Stimulated activated CD4-positive, alpha-beta T cell treated with anti-CD3 and anti-CD28 coated beads, Interleukin-4, amount 100 ng/mL, for 1 hour (primary cell): ENCODE measurements around the gene SLC24A3.

Experiments used
- DNase-seq: peaks from one replicate; pipeline ENCODE4 v3.0.0-alpha.2; 2020

Gene SLC24A3

DNA sequence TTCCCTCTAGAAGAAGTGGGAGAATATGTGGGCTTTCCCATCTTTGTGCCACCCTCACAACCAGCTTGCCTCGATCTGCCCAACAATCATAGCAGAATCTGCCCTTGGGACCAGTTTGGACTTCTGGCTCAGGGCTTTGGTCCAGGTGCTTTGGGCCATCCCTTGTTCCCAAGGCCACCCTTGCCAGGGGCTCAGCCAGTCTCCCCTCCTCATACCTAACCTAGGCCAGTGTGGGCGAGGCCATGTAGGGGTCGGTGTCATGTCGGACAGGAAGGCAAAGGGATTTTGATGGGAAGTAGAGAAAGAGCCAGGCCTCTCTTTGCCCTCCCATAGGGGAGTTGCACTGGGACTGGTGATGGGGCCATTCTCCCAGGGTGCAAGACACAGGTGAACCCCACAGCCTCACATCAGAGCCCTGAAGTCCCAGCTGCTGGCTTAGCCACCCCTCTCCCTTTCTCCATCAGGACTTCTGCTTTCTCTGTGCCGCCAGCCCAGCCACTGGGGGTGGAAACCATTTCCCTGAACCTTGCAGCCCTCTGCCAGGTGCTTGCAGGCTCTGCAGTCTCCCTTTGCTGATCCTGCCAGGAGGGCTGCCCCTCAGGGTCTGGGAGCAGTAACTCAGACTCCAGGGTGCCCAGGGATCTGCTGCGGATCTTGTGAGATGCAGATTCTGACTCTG lies 60.7 kb downstream of the SLC24A3 start:
- no peak for DNase-seq

DNA sequence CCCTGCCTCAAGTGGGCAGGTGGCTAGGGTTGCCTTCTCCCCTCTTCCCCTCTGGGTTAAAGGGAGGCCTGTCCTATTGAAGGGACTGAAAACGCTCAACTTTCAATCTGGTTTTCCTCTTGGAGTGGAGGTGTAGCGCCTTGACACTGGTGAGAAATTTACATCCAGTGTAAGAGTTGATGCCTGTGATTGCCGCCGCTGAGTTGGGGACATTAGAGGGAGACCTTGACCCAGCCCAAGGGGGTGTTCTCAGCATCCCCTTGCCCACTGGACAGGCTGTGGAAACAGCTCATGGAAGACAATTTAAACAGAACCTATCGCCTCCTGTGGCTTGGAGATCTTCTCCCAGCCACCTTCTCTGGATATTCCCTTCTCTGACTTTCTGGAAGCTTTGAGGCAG lies 61.6 kb downstream of the SLC24A3 start:
- DNase-seq: no peak

DNA sequence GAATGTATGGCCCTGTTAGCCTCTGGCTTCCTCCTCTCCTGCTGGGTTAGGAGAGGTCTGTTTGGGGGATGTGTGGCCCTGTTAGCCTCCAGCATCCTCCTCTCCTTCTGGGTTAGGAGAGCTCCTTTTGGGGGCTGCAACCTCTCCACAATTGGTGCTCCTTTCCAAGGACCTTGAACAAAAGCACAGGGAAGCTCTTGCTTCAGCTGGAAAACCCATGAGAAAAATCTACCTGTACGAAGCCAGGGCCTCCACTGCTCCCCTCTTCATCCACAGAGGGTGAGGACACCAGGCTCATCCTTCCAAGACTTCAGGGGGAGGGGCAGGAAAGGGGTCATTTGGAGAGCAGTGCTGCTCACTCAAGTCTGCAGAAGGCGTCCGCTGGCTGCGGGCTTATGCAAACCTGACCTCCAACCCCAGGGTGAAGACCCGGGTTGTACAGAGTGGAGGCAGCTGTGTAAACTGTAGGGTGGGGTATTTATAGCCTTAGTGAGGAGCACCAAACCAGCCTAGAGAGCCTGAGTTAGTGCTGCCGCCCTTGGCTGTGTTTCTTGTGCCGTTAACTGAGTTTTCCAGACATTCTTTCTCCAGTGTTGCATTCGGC lies 62.1 kb downstream of the SLC24A3 start:
- DNase-seq: no peak

DNA sequence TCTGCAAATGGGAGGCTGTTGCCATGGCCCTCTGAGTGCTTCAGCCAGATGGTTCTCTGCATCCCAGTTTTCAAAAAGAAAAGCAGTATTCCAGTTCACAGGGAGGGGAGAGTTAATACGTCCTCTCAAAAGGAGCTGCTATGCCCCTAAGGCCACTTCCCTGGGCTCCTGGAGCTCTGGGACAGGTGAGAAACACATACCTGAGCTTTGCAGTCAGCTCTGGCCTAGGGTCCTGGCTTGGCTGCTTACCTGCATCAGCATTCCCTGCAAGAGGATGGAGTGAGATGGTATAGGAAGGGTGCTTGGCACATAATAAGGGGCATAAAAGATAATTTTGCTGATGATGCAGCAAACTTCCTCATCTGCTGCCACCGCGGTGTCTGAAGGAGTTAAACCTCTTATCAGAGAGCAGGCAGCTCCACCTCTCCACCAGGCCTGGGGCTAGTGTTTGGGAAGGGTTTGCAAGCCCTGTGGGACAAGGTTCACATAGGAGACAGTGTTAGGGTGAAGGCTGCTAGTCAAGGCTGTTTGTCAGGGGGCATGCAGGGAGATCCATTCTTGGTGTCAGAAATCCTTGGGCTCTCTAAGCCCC lies 62.7 kb downstream of the SLC24A3 start:
- no peak for DNase-seq

DNA sequence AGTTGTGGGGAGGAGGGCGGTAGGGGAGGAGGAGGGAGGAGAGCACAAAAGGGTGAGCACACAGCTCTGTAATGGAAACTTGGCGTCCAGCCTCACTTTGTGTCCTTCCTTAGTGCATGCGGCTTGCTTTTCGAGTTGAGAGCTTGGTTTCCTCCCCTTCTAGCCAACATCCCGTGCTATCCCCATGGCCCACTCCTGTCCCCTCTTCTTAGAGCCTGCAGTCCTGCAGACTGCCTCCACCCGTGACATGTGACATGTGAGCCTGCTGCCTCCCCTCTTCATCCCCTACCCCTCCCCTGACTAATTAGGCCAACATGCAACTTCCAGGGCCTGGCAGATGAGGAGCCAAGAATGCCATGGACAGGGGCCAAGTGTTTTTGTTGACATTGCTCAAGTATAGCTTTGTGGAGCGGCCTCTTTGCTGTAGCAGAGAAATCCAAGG lies 63.2 kb downstream of the SLC24A3 start:
- no peak for DNase-seq

DNA sequence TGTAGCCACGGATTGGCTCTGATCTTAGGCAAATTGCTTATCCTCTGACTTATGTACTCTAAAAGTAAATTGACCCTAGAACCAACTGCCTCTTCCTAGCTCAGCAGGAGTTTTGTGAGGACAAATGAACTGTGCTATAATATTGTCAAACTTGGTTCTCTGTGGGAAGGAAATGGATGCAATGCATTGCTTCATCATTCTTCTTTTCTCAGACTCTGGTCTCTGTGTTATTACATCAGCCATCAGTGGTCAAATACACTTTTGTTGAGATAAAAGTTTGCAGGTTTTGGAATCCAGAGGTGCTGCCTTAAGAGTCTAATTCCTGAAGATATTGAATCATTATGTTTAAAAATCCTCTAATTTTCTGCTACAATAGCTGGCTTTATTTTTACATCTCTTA lies 64.9 kb downstream of the SLC24A3 start:
- DNase-seq: no peak

DNA sequence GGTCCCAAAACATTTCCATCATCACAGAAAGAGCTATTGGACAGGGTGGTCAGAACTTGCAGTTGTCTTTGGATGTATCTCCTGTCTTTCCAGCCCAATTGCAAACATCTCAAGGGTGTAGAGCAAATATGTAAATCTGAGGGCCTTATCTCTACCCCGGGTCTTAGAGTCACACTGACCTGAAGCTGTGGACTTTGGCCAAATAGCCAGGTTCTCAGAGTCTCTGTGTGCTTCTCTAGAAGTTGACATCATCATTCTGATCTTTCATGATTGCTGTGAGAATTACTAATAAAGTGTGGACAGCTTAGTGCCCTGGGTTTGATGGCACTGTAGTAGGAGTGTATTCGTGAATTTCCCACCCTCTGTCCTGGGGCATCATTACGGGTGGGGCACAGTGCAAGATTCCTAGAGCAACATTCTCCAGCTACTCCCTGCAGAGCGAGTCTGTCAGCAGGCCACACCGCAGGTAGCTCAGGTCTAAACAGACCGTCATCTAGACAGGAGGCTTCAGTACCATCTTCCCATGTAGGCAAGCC lies 71.1 kb downstream of the SLC24A3 start:
- no peak for DNase-seq

DNA sequence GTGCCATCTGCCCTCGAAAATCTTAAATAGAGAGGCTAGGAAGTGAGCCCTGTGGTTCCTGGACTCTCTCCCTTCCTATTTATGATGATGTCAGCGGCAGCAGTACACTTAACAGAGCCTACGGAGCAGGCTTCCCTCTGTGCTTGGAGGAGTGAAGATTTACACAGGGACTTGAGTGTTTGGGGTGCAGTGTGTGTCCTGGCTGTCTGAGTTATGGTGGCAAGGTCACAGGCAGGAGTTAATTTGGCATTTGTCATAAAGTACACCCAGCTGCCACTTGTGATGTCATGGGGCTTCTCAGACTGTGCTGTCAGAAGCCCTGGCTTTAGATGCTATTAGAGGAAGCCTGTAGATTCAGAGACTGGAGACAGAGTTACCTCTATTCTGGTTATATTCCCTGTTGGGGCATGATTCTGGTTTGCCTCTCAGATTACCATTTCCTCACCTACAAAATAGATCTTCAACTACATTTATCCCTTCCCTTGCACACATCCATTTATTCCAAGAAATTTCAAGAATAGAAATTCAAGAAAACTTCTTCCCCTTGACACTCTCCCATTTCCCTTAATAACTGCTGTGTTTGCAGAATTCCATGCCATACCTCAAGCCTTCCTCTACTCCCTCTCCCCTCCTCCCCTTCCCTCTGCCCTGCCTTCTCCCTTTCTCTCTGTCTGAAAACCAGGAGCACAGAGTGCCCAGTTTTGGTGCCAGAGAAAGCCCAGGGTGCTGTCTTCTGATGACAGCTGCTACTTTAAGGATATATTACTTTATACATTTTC lies 72.1 kb downstream of the SLC24A3 start:
- DNase-seq: no peak

DNA sequence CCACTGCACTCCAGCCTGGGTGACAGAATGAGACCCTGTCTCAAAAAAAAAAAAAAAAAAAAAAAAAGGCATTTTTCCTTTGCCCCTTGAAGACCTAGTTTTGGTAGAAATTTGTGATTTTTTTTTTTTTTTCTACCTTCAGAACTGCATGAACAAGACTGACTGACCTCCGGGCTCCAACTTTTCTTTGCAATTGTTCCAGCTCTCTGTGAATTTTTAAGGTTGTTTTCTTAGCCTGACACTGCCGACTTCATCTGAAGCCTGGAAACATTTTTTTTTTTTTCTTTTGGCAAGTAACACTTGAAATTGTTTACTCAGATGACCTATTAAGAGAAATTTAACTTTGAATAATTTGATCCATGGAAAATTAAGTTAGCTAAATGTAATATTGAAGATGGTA lies 73.0 kb downstream of the SLC24A3 start:
- DNase-seq: no peak

DNA sequence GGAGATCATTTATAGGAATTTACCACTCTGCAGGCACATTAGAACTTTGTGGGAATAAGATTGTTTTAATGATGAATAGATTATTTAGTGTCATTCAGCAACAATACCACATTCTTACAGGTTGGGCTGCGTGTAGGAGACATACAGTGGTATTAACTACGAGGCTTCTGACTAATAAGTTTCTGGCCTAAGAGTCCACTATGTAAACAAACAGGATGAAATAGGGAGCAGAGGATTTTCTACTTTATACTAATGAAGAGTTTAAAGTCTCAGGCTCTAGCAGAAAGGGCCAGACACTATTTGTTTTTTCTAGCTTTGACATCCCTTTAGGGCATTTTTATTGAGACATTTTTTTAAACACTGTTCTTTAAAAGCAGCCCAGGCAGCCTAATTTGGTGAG lies 75.6 kb downstream of the SLC24A3 start:
- no peak for DNase-seq

DNA sequence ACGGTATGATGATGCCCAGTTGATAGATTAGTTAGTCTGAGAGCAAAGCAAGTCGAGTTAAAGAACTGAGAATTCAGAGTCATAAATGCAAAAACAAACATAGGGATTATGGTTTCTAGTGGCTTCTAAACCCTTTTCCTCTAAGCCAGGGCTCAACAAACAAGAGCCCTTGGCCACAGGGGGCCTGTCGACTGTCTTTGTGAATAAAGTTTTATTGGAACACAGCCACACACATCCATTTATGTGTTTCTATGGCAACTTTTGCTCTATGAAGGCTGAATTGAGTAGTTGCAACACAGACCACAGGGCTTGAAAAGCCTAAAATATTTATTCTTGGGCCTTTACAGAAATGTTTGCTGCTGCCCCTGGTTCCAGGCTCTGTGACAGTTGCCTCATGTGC lies 76.2 kb downstream of the SLC24A3 start:
- no peak for DNase-seq

DNA sequence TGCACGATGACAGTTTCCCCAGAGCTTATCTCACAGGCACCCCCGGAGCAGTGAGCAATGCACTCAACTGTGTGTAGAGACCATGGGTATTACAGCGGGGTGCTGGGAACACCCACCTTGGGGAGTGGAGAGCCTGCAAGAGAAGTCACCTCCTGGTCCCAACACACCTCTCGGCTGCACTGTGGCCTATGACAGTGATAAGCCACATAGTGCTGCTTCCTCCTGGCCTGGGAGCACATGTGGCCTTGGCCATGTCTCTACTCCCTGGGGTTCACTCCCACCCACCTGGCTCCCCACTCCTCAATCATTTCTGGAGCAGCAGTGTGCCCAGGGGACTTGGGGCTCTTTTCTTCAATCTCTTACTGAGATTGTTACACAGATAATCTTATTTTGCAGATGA lies 77.0 kb downstream of the SLC24A3 start:
- DNase-seq: no peak

DNA sequence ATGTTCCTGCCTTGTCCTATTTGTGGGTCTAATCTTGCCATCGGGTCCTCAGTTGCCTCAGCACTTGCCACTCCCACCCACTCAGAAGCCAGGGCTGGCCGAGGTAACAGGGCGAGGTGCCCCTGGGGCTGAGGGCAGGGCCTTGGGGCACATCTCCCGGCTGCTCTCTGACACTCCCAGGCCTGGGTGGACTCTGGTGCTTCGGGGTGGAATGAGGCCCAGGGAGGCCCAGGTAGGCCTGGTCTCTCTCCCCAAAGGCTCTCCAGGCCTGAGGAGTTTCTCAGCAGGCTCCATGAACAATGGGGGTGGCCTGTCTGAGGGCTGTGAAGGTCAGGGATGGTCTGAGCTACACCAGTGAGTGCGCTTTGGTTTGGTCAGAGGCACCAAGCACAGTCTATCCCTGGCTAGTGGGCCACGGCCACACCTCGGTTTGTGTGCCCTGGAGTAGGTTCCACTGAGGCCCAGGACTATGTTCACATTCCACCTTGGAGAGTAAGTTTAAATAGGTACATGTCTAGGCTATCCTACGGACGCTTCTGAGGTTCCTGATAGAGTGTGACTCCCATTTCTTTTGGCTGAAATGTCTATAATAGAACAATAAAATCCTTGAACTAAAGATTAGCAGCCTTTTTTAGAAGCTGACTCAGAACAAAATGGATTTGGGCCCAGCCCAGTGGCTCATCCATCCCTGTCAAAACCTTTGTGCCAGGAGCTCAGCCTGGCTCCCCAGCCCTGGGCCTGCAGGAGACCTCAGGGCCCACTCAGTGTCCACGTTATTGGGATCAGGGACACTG lies 78.8 kb downstream of the SLC24A3 start:
- DNase-seq: no peak

DNA sequence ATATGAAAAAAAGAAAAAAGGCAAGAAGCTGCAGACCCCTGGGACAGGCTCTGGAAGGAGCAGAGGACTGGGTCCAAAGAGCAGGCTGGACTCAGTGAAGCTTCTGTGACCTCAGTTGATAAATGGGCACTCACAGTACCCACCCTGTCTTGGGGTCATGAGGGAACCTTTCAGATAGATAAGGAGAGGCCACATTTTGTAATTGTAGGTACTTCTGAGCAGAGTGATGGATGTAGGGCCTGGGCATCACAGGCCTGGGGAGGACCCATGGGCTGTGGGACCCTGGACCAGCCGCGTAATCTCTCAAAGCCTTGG lies 79.3 kb downstream of the SLC24A3 start:
- no peak for DNase-seq

DNA sequence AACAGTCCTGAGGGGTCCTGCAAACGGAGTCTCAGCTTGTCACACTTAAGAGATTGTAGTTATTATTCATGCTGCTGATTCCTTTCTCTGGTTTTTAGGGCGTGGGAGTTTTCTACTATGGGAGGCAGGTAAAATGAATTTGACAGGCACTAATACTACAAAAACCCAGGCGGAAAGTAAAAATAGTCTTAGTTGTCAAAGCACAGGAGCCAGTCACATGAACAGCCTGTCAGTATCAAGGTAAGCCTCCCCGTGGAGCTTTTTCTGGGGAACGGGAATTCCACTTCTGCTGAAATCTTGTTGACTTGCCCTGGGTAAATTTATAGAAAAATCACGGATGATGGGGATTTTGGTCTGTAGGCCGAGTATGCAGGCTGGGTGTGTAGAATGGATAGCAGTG lies 79.8 kb downstream of the SLC24A3 start:
- DNase-seq: no peak

DNA sequence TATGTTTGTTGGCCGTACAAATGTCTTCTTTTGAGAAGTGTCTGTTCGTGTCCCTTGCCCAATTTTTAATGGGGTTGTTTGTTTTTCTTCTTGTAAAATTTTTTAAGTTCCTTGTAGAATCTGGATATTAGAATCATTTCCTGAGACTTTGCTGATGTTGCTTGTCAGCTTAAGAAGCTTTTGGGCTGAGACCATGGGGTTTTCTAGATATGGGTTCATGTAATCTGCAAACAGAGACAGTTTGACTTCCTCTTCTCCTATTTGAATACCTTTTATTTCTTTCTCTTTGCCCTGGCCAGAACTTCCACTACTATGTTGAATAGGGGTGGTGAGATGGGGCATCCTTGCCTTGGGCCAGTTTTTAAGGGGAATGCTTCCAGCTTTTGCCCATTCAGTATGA lies 82.6 kb downstream of the SLC24A3 start:
- DNase-seq: no peak

DNA sequence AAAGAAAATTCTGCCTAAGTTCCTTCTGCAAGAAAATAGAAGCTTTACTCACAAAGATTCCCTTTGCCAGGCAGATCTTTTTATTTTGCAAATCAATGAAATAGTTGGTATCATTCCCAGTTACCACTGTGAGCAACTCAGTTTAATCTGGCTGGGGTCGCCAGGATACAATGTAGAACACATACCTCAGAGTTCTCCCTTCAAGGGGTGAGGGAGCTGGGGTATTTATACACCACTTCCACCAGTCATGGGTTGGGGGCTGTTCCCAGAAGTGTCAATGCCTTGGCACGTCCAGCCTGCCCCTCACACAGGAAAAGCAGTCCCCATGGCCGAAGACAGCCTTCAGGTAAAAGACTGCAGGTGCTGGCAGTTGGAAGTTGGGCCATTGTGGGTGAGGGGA lies 86.2 kb downstream of the SLC24A3 start:
- DNase-seq: no peak

DNA sequence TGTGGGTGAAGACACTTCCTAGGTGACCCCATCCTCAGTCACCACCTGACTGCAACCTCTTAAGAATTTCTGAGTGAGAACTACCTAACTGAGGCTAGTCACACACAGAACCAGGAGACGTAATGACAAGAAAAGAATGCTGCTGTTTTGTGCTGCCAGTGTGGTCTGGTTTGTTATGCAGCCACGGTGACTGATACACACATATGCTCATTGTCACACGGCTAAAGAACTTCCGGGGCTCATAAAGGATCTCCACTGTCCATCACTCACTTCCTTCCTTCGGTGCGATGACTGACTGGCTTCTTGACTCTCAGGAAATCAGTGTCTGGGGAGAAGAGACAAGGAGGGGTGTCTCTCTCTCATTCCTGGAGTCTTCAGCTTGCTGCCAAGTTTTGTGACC lies 88.0 kb downstream of the SLC24A3 start:
- no peak for DNase-seq

DNA sequence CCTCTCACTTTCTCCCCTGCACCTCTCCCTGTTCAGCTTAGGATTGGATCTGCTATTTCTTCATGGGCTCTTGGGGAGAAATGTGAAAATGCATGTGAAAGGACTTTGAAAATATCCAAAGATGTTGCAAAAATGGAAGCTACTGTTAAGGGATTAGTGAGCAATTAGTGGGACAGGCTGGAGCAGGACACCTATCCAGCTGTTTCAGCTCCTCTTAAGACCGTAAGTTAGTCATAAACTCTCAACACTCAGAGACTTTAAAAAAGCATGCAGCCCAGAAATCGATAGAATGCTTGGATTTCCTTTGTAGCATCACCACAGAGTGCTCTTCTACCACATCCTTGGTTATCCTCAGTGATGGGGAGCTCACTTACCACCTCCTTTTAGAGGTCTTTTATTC lies 88.7 kb downstream of the SLC24A3 start:
- no peak for DNase-seq

DNA sequence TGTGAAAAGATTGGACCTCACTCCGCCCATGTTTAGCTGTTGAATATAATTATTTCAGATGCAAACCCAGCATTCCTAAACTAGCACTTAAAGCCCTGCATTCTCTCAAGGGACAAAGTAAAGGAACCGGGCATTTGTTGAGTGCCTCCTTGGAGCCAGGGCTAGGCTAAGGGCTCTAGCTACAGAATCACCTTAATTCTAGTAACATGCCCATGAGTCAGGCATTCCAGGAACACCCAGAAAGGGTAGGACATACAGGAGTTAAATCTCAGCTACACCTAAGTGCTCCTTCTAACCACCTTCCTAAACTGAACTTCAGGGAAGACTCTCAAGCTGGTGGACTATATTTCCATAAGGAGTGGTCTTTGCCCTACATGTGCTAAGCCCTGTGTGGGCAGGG lies 89.4 kb downstream of the SLC24A3 start:
- no peak for DNase-seq

DNA sequence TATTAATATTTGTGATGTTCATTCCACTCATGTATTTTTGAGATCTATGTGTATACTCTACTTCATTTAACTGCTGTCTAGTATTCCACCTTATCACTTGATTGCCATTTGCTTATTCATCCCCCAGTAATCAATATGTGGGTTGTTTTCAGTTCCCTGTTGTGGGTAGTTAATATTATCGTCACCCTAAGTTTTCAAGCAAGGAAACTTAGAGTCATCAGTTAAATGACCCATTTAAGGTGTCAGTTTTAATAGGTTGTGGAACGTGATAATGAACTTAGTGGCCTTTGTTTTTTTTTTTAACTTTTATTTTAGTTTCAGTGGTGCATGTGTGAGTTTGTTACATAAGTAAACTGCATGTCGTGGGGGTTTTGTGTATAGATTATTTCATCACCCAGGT lies 90.3 kb downstream of the SLC24A3 start:
- DNase-seq: no peak

DNA sequence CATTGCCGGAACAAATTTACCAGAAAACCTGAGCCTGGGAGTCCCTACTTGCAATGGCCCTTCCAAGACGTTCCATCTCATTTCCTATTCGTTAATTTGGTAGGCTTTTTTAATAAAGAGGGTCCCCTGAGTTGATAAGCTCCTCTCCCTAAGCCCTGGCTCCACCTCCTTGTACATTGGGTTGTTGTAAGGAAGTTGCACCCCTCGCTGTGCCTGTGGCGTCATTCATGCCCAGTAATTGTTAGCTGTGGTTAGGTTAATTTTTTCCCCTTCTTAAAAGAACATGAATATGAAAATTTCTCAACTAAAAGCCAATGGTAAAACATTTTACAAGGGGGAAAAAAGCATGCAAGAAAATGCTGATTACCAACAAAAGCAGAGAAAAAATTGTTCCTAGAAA lies 91.9 kb downstream of the SLC24A3 start:
- DNase-seq: no peak

DNA sequence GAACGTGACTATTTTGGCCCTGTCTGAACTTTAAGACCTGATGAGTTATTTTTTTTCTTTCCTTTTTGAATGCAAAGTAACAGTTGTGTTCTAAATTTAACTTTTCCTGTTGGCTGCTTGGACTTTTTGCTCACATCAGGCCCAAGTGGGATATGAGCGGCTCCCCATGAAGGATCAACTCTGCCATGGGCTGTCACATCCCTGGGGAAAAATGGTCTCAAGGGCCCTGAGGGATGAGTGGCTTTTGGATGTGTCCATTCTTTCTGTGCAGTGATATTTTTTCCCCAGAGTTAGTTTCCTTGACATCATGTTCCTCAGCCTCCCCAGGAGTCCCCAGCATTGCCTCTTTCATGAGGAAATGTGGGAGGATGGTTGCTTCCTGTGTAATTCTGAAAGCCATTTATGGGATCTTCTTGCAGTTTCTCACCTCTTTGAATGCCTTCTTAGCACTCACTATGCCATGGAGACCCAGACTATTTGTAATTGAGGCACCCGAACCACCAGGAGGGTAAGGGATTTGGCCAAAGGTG lies 92.5 kb downstream of the SLC24A3 start:
- no peak for DNase-seq
